Measurements from ENCODE around the gene FNBP1.
A peak's percentile ranks its signal among the peaks of the same experiment; 100 is the strongest.
"Not testable (repeated sequence)": the region's sequence is repeated elsewhere in the genome, so short reads cannot be mapped to it uniquely, and the experiment has no call there.

Gene FNBP1

GRCh38 chr9:130020618-130021017, 22.4 kb downstream of the FNBP1 start:
- no peak for DNase-seq

DNA sequence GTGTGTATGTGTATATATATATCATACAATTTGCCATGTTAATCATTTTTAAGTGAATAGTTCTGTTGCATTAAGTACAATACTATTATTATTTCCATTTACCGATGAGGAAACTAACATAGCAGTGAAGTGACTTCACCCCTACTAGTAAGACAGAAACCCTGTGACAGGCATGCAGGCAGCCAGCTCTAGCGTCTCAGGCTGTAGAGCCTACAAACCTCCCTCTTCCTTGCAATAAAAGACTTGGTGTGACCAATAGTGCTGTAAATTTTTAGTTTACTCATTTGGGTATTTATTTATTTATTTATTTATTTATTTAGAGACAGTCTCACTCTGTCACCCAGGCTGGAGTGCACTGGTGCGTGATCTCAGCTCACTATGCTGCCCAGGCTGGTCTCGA, 24.7 kb downstream of the FNBP1 start:
- DNase-seq, result no peak

- not testable (repeated sequence) for DNase-seq
These were observed 25.5 kb downstream of the FNBP1 start for GRCh38 chr9:130017510-130017909.

- DNase-seq, result no peak
These were observed 25.9 kb downstream of the FNBP1 start for GRCh38 chr9:130017076-130017475.

GRCh38 chr9:130015353-130016019, 27.5 kb downstream of the FNBP1 start:
- no peak for DNase-seq

DNA sequence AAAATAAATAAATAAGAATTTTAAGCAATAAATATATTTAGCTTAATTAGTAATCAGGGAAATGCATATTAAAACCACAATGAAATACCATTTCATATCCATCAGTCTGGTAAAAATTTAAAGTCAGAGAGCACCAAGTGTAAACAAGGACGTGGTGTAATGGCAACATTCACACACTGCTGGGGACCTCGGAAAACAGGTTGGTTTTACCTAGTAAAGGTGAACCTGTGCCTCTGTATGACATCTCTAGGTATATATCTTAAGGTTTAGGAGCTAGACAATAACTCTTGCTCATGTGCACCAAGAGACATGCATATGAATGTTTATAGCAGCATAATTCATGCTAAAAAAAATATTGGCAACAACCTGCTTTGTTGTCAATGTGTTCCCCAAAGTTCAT, 29.7 kb downstream of the FNBP1 start:
- DNase-seq, result no peak

- peak; percentile 85 for DNase-seq
These were observed 32.6 kb downstream of the FNBP1 start for GRCh38 chr9:130010151-130010988.

DNA sequence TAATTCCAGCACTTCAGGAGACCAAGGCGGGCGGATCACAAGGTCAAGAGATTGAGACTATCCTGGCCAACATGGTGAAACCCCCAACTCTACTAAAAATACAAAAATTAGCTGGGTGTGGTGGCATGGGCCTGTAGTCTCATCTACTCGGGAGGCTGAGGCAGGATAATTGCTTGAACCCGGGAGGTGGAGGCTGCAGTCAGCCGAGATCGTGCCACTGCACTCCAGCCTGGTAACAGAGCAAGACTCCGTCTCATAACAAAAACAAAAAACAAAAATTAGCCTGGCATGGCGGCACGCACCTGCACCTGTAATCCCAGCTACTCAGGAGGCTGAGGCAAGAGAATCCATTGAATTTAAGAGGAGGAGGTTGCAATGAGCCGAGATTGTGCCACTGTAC, 33.4 kb downstream of the FNBP1 start:
- not testable (repeated sequence) for DNase-seq

DNA sequence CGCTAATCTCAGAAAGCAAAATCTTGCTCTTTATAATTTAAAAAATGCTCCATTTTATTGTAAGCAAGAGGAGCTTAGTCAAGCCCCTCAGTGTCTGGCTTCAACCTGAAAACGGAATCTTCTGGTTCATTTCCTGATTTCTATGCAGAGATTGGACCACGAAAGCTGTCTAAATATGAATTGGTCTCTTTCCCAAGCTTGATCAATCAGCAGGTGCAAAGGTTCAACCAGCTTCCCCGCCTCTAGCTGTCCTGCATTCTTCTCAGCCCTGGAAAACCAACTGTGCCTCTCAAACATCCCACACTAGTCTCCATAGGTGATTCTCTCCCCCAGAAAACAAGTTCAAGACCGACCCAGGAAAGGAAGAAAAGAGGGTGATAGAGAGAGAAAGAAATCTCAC, 34.5 kb downstream of the FNBP1 start:
- DNase-seq, result no peak

- DNase-seq, result not testable (repeated sequence)
These were observed 36.0 kb downstream of the FNBP1 start for GRCh38 chr9:130006952-130007351.

DNA sequence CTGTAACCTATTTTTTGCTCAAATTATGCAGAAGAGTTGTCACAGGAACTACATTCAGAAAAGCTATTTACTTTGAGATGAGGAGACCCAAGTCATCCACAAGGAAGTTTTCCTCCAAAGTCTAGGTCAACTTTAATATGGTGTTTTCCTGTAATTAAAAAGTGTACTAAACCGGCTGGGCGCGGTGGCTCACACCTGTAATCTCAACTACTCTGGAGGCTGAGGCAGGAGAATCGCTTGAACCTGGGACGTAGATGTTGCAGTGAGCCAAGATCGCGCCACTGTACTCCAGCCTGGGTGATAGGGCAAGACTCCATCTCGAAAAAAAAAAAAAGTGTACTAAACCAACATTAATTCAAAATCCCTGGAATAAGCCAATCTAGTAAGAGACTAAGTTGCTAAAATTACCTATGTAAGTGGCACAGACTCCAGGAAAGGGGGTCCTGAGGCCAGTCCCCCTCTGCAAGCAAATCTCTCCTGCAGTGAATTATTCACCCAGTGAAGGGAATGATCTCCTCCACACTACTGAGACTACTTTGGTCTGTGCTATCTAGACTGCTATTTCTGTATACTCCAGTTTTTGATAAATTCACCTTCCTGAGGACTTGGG, 38.9 kb downstream of the FNBP1 start:
- DNase-seq, result no peak

DNA sequence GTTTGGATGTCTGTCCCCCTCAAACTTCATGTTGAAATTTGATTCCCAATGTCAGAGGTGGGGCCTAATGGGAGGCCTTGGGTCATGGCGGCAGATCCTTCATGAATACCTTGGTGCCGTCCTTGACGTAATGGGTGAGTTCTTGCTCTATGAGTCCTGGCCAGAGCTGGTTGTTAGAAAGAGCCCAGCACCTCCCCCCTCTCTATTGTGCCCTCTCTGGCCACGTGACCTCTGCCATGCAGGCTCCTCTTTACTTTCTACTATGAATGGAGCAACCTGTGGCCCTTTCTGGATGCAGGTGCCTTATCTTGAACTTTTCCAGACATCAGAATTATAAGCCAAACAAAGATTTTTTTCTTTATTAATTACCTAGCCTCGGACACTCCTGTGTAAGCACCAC, 40.7 kb downstream of the FNBP1 start:
- no peak for DNase-seq

- DNase-seq, result peak; percentile 37
These were observed 41.8 kb downstream of the FNBP1 start for GRCh38 chr9:130001190-130001589.

GRCh38 chr9:129999141-129999510, 43.9 kb downstream of the FNBP1 start:
- no peak for DNase-seq

GRCh38 chr9:129998491-129999140, 44.4 kb downstream of the FNBP1 start:
- no peak for DNase-seq

- not testable (repeated sequence) for DNase-seq
These were observed 45.3 kb downstream of the FNBP1 start for GRCh38 chr9:129997706-129998105.

- no peak for DNase-seq
These were observed 46.7 kb downstream of the FNBP1 start for GRCh38 chr9:129996161-129996830.

DNA sequence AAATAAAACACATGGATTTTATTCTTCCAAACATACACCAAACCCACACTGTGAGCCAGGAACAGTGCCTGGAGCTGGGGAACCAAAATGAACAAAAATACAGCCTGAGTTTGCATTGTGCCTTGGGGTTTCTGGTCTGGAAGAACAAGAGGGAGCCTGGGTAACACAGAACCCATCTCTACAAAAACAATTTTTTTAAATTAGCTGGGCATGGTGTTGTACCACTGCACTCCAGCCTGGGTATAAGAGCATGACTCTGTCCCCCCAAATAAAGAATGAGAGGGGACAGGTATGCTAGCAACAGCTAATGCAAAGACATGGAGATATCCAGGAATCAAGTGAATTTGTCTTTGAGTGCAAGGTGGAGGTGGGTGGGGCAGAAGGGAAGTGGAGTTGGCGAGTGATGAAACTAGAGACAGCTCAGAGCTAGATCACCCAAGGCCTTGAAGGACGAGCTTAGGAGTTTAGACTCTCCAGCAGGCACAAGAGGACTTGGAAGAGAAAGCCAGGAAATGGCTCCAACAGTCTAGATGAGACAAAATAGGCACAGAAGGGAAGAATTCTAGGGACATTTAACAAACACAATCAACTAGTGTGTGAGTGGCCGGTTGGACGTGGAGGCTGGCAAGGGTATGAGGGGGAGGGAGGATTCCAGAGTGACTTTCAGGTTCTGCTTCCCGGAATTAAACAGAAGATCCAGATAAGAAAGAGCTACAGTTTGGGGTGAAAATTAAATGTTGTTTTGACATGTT, 47.4 kb downstream of the FNBP1 start:
- DNase-seq, result no peak

- DNase-seq, result no peak
These were observed 48.1 kb downstream of the FNBP1 start for GRCh38 chr9:129994882-129995281.

DNA sequence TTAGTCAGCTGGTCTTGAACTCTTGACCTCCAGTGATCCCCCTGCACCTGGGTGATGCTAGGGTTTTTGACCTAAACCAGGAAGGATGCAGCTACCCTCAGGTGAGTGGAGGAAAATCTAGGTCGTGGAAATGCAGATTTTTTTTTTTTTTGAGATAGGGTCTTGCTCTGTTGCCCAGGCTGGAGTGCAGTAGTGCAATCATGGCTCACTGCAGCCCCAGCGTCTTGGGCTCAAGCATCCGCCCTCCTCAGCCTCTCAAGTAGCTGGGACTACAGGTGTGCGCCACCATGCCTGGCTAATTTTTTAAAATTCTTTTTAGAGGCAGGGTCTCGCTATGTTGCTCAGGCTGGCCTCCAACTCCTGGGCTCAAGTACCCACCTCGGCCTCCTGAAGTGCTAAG, 51.9 kb downstream of the FNBP1 start:
- not testable (repeated sequence) for DNase-seq

GRCh38 chr9:129990269-129991010, 52.5 kb downstream of the FNBP1 start:
- DNase-seq, result peak; percentile 61

Data from CD4-positive, alpha-beta T cell treated with Interleukin-12 subunit alpha and Interleukin-12 subunit beta, for 1 hour (primary cell).